ENCODE measurements around the gene PELI2. TPM values are rescaled to one million over a fixed set of nuclear protein-coding genes. Genes with fewer than 3 reads are reported as not detected.

The PELI2 gene
- total RNA-seq, 1 donor from 2014 or later: 27.2 TPM

DNA sequence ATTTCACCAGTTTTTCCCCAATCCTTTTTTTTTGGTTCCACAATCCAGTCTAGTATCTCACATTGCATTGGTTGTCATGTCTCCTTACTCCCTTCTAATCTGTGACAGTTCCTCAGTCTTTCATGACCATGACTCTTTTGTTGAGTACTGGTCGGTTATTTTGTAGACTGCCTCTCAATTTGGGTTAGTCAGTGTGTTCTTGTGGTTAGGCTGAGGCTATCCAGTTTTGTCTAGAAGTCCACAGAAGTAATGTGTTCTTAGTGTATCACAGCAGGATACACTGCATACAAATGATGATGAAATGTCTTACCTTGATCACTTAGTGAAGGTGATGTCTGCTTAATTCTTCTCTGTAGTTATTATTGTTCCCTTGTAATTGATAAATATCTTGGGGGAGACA is 24.8 kb downstream of the PELI2 start:
- TF ChIP-seq, protein P1, sequence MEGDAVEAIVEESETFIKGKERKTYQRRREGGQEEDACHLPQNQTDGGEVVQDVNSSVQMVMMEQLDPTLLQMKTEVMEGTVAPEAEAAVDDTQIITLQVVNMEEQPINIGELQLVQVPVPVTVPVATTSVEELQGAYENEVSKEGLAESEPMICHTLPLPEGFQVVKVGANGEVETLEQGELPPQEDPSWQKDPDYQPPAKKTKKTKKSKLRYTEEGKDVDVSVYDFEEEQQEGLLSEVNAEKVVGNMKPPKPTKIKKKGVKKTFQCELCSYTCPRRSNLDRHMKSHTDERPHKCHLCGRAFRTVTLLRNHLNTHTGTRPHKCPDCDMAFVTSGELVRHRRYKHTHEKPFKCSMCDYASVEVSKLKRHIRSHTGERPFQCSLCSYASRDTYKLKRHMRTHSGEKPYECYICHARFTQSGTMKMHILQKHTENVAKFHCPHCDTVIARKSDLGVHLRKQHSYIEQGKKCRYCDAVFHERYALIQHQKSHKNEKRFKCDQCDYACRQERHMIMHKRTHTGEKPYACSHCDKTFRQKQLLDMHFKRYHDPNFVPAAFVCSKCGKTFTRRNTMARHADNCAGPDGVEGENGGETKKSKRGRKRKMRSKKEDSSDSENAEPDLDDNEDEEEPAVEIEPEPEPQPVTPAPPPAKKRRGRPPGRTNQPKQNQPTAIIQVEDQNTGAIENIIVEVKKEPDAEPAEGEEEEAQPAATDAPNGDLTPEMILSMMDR (IDR thresholded peaks at IDR 0.05): no peak
- no peak for TF ChIP-seq EZH2phosphoT487 (IDR thresholded peaks at IDR 0.05)
- TF ChIP-seq EZH2 (IDR thresholded peaks at IDR 0.05): no peak
- peaks cover 26% of the 10 kb centered on the region for H3K4me1 ChIP-seq
- Mint-ChIP-seq H3K9me3 (no peaks in the 10 kb centered on the region), H3K4me3 (no peak overlapping the region), H3K4me1 (peaks cover 30% of the 10 kb centered on the region), H3K27me3 (ENCODE audit: insufficient read depth, low read depth) (no peaks in the 10 kb centered on the region), H3K36me3 (peaks cover 3% of the 10 kb centered on the region), H3K27ac (no peak overlapping the region)
- no peak overlapping the region for H3K4me3 ChIP-seq
- H3K36me3 ChIP-seq: no peaks in the 10 kb centered on the region
- H4K20me1 ChIP-seq (ENCODE audit: low read depth): peaks cover 22% of the 10 kb centered on the region
- no peaks in the 10 kb centered on the region for H3K9me3 ChIP-seq (ENCODE audit: low read depth)
- peaks cover 18% of the 10 kb centered on the region for H3F3A ChIP-seq (ENCODE audit: low read depth)
- H3K27me3 ChIP-seq: no peaks in the 10 kb centered on the region
- no peak overlapping the region for H3K27ac ChIP-seq
- H3K79me2 ChIP-seq (ENCODE audit: low read depth): peaks cover 98% of the 10 kb centered on the region
- no peak overlapping the region for H3K4me2 ChIP-seq
- no peak for DNase-seq (ENCODE audit: low spot score)
- no peak overlapping the region for H2AFZ ChIP-seq (replicated peaks)
- H3K9ac ChIP-seq: no peak overlapping the region

- Histone ChIP-seq H3K4me1 (peaks cover 26% of the 10 kb centered on the region), H3K9ac (no peak overlapping the region), H3K4me2 (no peak overlapping the region), H3K9me3 (ENCODE audit: low read depth) (no peaks in the 10 kb centered on the region), H3F3A (ENCODE audit: low read depth) (peaks cover 12% of the 10 kb centered on the region), H2AFZ (replicated peaks) (no peak overlapping the region), H3K79me2 (ENCODE audit: low read depth) (peaks cover 100% of the 10 kb centered on the region), H3K4me3 (no peak overlapping the region), H3K36me3 (no peaks in the 10 kb centered on the region), H3K27ac (no peak overlapping the region), H4K20me1 (ENCODE audit: low read depth) (peaks cover 11% of the 10 kb centered on the region), H3K27me3 (no peaks in the 10 kb centered on the region)
- no peak overlapping the region for H3K27ac Mint-ChIP-seq
- H3K36me3 Mint-ChIP-seq: peaks cover 3% of the 10 kb centered on the region
- H3K4me3 Mint-ChIP-seq: no peak overlapping the region
- peaks cover 28% of the 10 kb centered on the region for H3K4me1 Mint-ChIP-seq
- DNase-seq (ENCODE audit: low spot score): no peak
- no peaks in the 10 kb centered on the region for H3K9me3 Mint-ChIP-seq
- H3K27me3 Mint-ChIP-seq (ENCODE audit: insufficient read depth, low read depth): no peaks in the 10 kb centered on the region
- TF ChIP-seq, protein P1 (IDR thresholded peaks at IDR 0.05): no peak
- TF ChIP-seq EZH2phosphoT487 (IDR thresholded peaks at IDR 0.05) (no peak), EZH2 (IDR thresholded peaks at IDR 0.05) (no peak)
Observed at GRCh38 chr14:56144176-56144575, 26.0 kb downstream of the PELI2 start.

DNA sequence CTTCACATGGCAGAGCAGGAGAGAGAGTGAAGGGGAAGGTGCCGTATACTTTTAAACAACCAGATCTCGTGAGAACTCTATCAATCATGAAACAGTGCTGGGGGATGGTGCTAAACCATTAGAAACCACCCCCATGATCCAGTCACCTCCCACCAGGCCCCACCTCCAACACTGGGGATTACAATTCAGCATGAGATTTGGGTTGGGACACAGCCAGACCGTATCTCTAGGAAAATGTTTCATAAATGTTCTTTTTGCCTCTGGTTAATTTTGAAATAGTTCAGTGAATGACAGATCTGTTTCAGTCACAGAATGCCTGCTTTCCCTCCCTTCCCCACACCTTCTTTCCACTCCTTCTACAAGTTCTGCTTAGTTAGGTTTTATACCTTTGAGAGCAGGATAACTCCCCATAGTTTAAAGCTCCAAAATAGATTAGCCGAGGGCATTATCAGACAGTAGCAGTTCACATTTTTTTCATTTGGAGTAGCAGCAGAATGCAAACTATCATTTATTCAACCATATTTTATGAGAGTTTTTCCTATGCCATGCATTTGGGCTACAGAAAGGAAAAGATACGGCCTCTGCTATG is 27.1 kb downstream of the PELI2 start:
- no peaks in the 10 kb centered on the region for H3K36me3 ChIP-seq
- DNase-seq (ENCODE audit: low spot score): no peak
- no peaks in the 10 kb centered on the region for H3K9me3 ChIP-seq (ENCODE audit: low read depth)
- H3K4me3 ChIP-seq: no peak overlapping the region
- peaks cover 100% of the 10 kb centered on the region for H3K79me2 ChIP-seq (ENCODE audit: low read depth)
- TF ChIP-seq, protein P1 (IDR thresholded peaks at IDR 0.05): no peak
- TF ChIP-seq EZH2phosphoT487 (IDR thresholded peaks at IDR 0.05) (no peak), EZH2 (IDR thresholded peaks at IDR 0.05) (no peak)
- Mint-ChIP-seq H3K27me3 (ENCODE audit: insufficient read depth, low read depth) (no peaks in the 10 kb centered on the region), H3K27ac (no peak overlapping the region), H3K9me3 (no peaks in the 10 kb centered on the region), H3K4me3 (no peak overlapping the region), H3K36me3 (peaks cover 3% of the 10 kb centered on the region), H3K4me1 (peaks cover 27% of the 10 kb centered on the region)
- H3F3A ChIP-seq (ENCODE audit: low read depth): peaks cover 5% of the 10 kb centered on the region
- H3K4me2 ChIP-seq: no peak overlapping the region
- H3K27ac ChIP-seq: no peak overlapping the region
- no peak overlapping the region for H2AFZ ChIP-seq (replicated peaks)
- no peaks in the 10 kb centered on the region for H4K20me1 ChIP-seq (ENCODE audit: low read depth)
- no peaks in the 10 kb centered on the region for H3K27me3 ChIP-seq
- H3K9ac ChIP-seq: no peak overlapping the region
- peaks cover 26% of the 10 kb centered on the region for H3K4me1 ChIP-seq

Measured in neural progenitor cell (in vitro differentiated cells).